HCT116 (cell line): ENCODE data around the gene RPL10A.

Experiments used
- CEBPB ChIP-seq: IDR thresholded peaks from 2 replicates; pipeline ENCODE4 v1.6.1; 2012; ENCODE audit warnings: low read depth
- EGR1 ChIP-seq: IDR thresholded peaks from 2 replicates; pipeline ENCODE4 v1.6.1; 2012; ENCODE audit warnings: low read depth
- EZH2 ChIP-seq: fragments of 200-600 bp; sonication (generic); IDR thresholded peaks from 2 replicates; pipeline ENCODE4 v1.6.1; 2017; ENCODE audit warnings: antibody characterized with exemption, mixed run types
- JUND ChIP-seq: IDR thresholded peaks from 2 replicates; pipeline ENCODE4 v1.6.1; 2012
- POLR2A ChIP-seq: IDR thresholded peaks from 2 replicates; pipeline ENCODE4 v1.7.0; 2011; ENCODE audit warnings: borderline replicate concordance; ENCODE audit not compliant: insufficient read depth, insufficient read length; ENCODE audit errors: extremely low read depth
- POLR2AphosphoS5 ChIP-seq: IDR thresholded peaks from 2 replicates; pipeline ENCODE4 v1.6.1; 2011; ENCODE audit warnings: mild to moderate bottlenecking, low read depth, low read length, moderate library complexity
- SP1 ChIP-seq: IDR thresholded peaks from 2 replicates; pipeline ENCODE4 v1.6.1; 2012; ENCODE audit warnings: low read depth
- TCF7L2 ChIP-seq: IDR thresholded peaks from 2 replicates; pipeline ENCODE4 v1.7.0; 2011; ENCODE audit warnings: borderline replicate concordance, inconsistent platforms; ENCODE audit not compliant: insufficient read depth, insufficient read length; ENCODE audit errors: extremely low read depth
- ZFX ChIP-seq: fragments of 450-650 bp; IDR thresholded peaks from 2 replicates; pipeline ENCODE4 v1.6.1; 2017
- ZNF274 ChIP-seq: fragments of 200-500 bp; sonication (Bioruptor generic); IDR thresholded peaks from 2 replicates; pipeline ENCODE4 v1.6.1; 2014; ENCODE audit warnings: mild to moderate bottlenecking, low read depth, low read length, inconsistent platforms
- TF ChIP-seq, protein P1 (sequence below), 3 experiments: fragments of 200-600 bp in 1 of 3; sonication (generic) in 1 of 3; IDR thresholded peaks in 2 of 3; conservative IDR thresholded peaks in 1 of 3; 2 replicates each; pipeline ENCODE4 v1.5.1; 2012 to 2017; ENCODE audit warnings: low read depth in 2 of 3, low read length in 2 of 3, antibody characterized with exemption in 1 of 3, borderline replicate concordance in 1 of 3, control low read depth in 1 of 3, mild to moderate bottlenecking in 1 of 3, mixed read lengths in 1 of 3, mixed run types in 1 of 3, moderate library complexity in 1 of 3; ENCODE audit not compliant: insufficient read depth in 1 of 3
- TF ChIP-seq, protein P2 (sequence below): IDR thresholded peaks from 2 replicates; pipeline ENCODE4 v1.6.1; 2012; ENCODE audit warnings: low read depth
- TF ChIP-seq, protein P3 (sequence below): IDR thresholded peaks from 2 replicates; pipeline ENCODE4 v1.6.1; 2011; ENCODE audit warnings: mild to moderate bottlenecking, low read length, moderate library complexity; ENCODE audit not compliant: insufficient replicate concordance; ENCODE audit errors: extremely low read depth

DNA sequence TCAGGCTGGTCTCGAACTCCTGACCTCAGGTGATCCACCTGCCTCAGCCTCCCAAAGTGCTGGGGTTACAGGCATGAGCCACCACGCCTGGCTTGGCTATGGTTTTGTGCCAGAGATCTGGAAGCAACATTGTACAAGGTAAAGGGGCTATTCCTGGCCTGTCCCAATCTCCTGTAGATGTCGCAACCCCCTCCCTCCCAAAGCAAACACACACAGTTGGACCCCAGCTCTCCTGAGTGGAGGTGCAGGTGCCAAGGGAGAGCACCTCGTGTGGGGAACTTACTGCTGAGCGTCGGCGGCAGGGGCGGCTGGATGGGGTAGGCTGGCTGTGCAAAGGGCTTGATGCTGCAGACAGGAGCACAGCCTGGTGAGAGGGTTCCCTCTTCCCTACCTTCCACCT is 8.8 kb downstream of the RPL10A start:
- TF ChIP-seq, protein P1, sequence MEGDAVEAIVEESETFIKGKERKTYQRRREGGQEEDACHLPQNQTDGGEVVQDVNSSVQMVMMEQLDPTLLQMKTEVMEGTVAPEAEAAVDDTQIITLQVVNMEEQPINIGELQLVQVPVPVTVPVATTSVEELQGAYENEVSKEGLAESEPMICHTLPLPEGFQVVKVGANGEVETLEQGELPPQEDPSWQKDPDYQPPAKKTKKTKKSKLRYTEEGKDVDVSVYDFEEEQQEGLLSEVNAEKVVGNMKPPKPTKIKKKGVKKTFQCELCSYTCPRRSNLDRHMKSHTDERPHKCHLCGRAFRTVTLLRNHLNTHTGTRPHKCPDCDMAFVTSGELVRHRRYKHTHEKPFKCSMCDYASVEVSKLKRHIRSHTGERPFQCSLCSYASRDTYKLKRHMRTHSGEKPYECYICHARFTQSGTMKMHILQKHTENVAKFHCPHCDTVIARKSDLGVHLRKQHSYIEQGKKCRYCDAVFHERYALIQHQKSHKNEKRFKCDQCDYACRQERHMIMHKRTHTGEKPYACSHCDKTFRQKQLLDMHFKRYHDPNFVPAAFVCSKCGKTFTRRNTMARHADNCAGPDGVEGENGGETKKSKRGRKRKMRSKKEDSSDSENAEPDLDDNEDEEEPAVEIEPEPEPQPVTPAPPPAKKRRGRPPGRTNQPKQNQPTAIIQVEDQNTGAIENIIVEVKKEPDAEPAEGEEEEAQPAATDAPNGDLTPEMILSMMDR (IDR thresholded peaks at IDR 0.05 in 2 of 3, conservative IDR thresholded peaks at IDR 0.05 in 1 of 3; ENCODE audit: borderline replicate concordance in 1 of 3, insufficient read depth in 1 of 3, low read depth in 2 of 3, low read length in 2 of 3) = no peak
- no peak for TF ChIP-seq CEBPB
- TF ChIP-seq, protein P2, sequence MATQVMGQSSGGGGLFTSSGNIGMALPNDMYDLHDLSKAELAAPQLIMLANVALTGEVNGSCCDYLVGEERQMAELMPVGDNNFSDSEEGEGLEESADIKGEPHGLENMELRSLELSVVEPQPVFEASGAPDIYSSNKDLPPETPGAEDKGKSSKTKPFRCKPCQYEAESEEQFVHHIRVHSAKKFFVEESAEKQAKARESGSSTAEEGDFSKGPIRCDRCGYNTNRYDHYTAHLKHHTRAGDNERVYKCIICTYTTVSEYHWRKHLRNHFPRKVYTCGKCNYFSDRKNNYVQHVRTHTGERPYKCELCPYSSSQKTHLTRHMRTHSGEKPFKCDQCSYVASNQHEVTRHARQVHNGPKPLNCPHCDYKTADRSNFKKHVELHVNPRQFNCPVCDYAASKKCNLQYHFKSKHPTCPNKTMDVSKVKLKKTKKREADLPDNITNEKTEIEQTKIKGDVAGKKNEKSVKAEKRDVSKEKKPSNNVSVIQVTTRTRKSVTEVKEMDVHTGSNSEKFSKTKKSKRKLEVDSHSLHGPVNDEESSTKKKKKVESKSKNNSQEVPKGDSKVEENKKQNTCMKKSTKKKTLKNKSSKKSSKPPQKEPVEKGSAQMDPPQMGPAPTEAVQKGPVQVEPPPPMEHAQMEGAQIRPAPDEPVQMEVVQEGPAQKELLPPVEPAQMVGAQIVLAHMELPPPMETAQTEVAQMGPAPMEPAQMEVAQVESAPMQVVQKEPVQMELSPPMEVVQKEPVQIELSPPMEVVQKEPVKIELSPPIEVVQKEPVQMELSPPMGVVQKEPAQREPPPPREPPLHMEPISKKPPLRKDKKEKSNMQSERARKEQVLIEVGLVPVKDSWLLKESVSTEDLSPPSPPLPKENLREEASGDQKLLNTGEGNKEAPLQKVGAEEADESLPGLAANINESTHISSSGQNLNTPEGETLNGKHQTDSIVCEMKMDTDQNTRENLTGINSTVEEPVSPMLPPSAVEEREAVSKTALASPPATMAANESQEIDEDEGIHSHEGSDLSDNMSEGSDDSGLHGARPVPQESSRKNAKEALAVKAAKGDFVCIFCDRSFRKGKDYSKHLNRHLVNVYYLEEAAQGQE = no peak
- no peak for TF ChIP-seq ZFX
- no peak for TF ChIP-seq POLR2A
- TF ChIP-seq EGR1 = no peak
- TF ChIP-seq POLR2AphosphoS5 = no peak
- TF ChIP-seq EZH2 = no peak
- TF ChIP-seq ZNF274 = no peak
- TF ChIP-seq JUND = no peak
- TF ChIP-seq, protein P3, sequence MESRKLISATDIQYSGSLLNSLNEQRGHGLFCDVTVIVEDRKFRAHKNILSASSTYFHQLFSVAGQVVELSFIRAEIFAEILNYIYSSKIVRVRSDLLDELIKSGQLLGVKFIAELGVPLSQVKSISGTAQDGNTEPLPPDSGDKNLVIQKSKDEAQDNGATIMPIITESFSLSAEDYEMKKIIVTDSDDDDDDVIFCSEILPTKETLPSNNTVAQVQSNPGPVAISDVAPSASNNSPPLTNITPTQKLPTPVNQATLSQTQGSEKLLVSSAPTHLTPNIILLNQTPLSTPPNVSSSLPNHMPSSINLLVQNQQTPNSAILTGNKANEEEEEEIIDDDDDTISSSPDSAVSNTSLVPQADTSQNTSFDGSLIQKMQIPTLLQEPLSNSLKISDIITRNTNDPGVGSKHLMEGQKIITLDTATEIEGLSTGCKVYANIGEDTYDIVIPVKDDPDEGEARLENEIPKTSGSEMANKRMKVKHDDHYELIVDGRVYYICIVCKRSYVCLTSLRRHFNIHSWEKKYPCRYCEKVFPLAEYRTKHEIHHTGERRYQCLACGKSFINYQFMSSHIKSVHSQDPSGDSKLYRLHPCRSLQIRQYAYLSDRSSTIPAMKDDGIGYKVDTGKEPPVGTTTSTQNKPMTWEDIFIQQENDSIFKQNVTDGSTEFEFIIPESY = no peak
- no peak for TF ChIP-seq TCF7L2
- no peak for TF ChIP-seq SP1
